Left lung (tissue), 10 donors: ENCODE data around the gene KPRP. TPM values are rescaled to one million over a fixed set of nuclear protein-coding genes. Genes with fewer than 3 reads are reported as not detected.

Source experiments
- ATAC-seq: fragments of 200-7000 bp; cut with Tn5 transposase; one replicate; pipeline ENCODE4 v1.9.1; 2020; ENCODE audit warnings: moderate library complexity
- DNase-seq, 4 donors: peaks; one replicate each; pipeline ENCODE4 v3.0.0-alpha.2; 2013 to 2020
- H3K27ac ChIP-seq, 2 donors: fragments of 200-600 bp; sonication (generic) in 1 of 2; one replicate each; pipeline versions ENCODE4 v1.5.0 to v1.8.0; 2020 to 2021
- H3K27me3 ChIP-seq, 2 donors: fragments of 200-600 bp; sonication (generic) in 1 of 2; one replicate each; pipeline versions ENCODE4 v1.5.0 to v1.8.0; 2020 to 2021
- H3K36me3 ChIP-seq, 2 donors: fragments of 200-600 bp; sonication (generic) in 1 of 2; one replicate each; pipeline versions ENCODE4 v1.5.0 to v1.8.0; 2020 to 2021
- H3K4me1 ChIP-seq, 2 donors: fragments of 200-600 bp; one replicate each; pipeline ENCODE4 v1.8.0; 2021
- H3K4me3 ChIP-seq, 2 donors: fragments of 200-600 bp; sonication (generic) in 1 of 2; one replicate each; pipeline versions ENCODE4 v1.5.0 to v1.8.0; 2020 to 2021; ENCODE audit warnings: mild to moderate bottlenecking in 1 of 2
- H3K9me3 ChIP-seq, 2 donors: fragments of 200-600 bp; sonication (generic) in 1 of 2; one replicate each; pipeline versions ENCODE4 v1.5.0 to v1.8.0; 2020 to 2021
- CTCF ChIP-seq, 2 donors: fragments of 200-600 bp; sonication (generic) in 1 of 2; IDR thresholded peaks; one replicate each; pipeline versions ENCODE4 v1.5.0 to v1.8.0; 2021; ENCODE audit warnings: antibody characterized with exemption in 2 of 2
- intact Hi-C, 2 donors: fragments of 100-400 bp; cut with DNase I; formaldehyde crosslinking; loops; one replicate each; pipeline versions ENCODE4 v1.11.2 to v1.14.2; 2022
- polyA plus RNA-seq, 6 donors: library from polyadenylated mRNA; unstranded; fragments of 120-200 nt; gene quantifications; one replicate each; pipeline ENCODE4 v1.2.1, GENCODE V29; 2013; ENCODE audit not compliant: insufficient read length in 6 of 6
- total RNA-seq, 2 donors: library from RNA; stranded (reverse); fragmentation: NEBNext Ultra II Directional; extraction: Animal tissue kit (Norgen Biotek cat#: 25700); gene quantifications; one replicate each; pipeline ENCODE4 v1.2.1, GENCODE V29; 2021
- donor health status: DM: no; HTN: yes; CAD: no.
- donor health status: DM: no; HTN: no; CAD: no.

KPRP gene
- total and polyA plus RNA-seq, 8 donors = not detected

- intact Hi-C loops = no loop called here
These were observed 53.2 kb downstream of the KPRP start for GRCh38 chr1:152811050-152811449.

More at GRCh38 chr1:152811050-152811449, 53.2 kb downstream of the KPRP start:
- no peak overlapping the region for H3K27ac ChIP-seq
- TF ChIP-seq CTCF (IDR thresholded peaks at IDR 0.05) = no peak
- no peaks in the 10 kb centered on the region for H3K4me1 ChIP-seq
- H3K36me3 ChIP-seq = no peaks in the 10 kb centered on the region
- no peaks in the 10 kb centered on the region for H3K27me3 ChIP-seq
- no peaks in the 10 kb centered on the region for H3K9me3 ChIP-seq
- no peak overlapping the region for H3K4me3 ChIP-seq
- DNase-seq = no peak
- no peak for ATAC-seq

Other genes with a start within 250 kb of the KPRP start
- gene LCE5A, start 247.2 kb upstream of the KPRP start, total RNA-seq = not detected
- not detected for gene LCE5A, start 247.2 kb upstream of the KPRP start, polyA plus RNA-seq
- not detected for gene CRCT1, start 243.5 kb upstream of the KPRP start, total RNA-seq
- not detected for gene CRCT1, start 243.5 kb upstream of the KPRP start, polyA plus RNA-seq
- gene LCE3E, start 191.2 kb upstream of the KPRP start, total RNA-seq = not detected
- gene LCE3E, start 191.2 kb upstream of the KPRP start, polyA plus RNA-seq = not detected
- gene LCE3D, start 177.5 kb upstream of the KPRP start, total RNA-seq = not detected
- gene LCE3D, start 177.5 kb upstream of the KPRP start, polyA plus RNA-seq = not detected
- not detected for gene LCE3C, start 157.8 kb upstream of the KPRP start, total RNA-seq
- not detected for gene LCE3C, start 157.8 kb upstream of the KPRP start, polyA plus RNA-seq
- not detected for gene LCE3B, start 144.2 kb upstream of the KPRP start, total RNA-seq
- gene LCE3B, start 144.2 kb upstream of the KPRP start, polyA plus RNA-seq = not detected
- not detected for gene LCE3A, start 134.9 kb upstream of the KPRP start, total RNA-seq
- gene LCE3A, start 134.9 kb upstream of the KPRP start, polyA plus RNA-seq = not detected
- gene LCE2D, start 94.6 kb upstream of the KPRP start, total RNA-seq = not detected
- not detected for gene LCE2D, start 94.6 kb upstream of the KPRP start, polyA plus RNA-seq
- not detected for gene LCE2C, start 82.7 kb upstream of the KPRP start, total RNA-seq
- not detected for gene LCE2C, start 82.7 kb upstream of the KPRP start, polyA plus RNA-seq
- gene LCE2B, start 71.9 kb upstream of the KPRP start, total RNA-seq = not detected
- gene LCE2B, start 71.9 kb upstream of the KPRP start, polyA plus RNA-seq = not detected
- gene LCE2A, start 59.7 kb upstream of the KPRP start, total RNA-seq = not detected
- not detected for gene LCE2A, start 59.7 kb upstream of the KPRP start, polyA plus RNA-seq
- not detected for gene LCE4A, start 49.9 kb upstream of the KPRP start, total RNA-seq
- not detected for gene LCE4A, start 49.9 kb upstream of the KPRP start, polyA plus RNA-seq
- not detected for gene LCE1F, start 17.1 kb downstream of the KPRP start, total RNA-seq
- not detected for gene LCE1F, start 17.1 kb downstream of the KPRP start, polyA plus RNA-seq
- not detected for gene LCE1E, start 28.2 kb downstream of the KPRP start, total RNA-seq
- gene LCE1E, start 28.2 kb downstream of the KPRP start, polyA plus RNA-seq = not detected
- gene LCE1D, start 38.7 kb downstream of the KPRP start, total RNA-seq = not detected
- gene LCE1D, start 38.7 kb downstream of the KPRP start, polyA plus RNA-seq = not detected
- not detected for gene LCE1C, start 48.6 kb downstream of the KPRP start, total RNA-seq
- not detected for gene LCE1C, start 48.6 kb downstream of the KPRP start, polyA plus RNA-seq
- not detected for gene LCE1B, start 53.9 kb downstream of the KPRP start, total RNA-seq
- gene LCE1B, start 53.9 kb downstream of the KPRP start, polyA plus RNA-seq = not detected
- gene LCE1A, start 69.4 kb downstream of the KPRP start, total RNA-seq = not detected
- not detected for gene LCE1A, start 69.4 kb downstream of the KPRP start, polyA plus RNA-seq
- not detected for gene LCE6A, start 84.8 kb downstream of the KPRP start, total RNA-seq
- not detected for gene LCE6A, start 84.8 kb downstream of the KPRP start, polyA plus RNA-seq
- not detected for gene LCE7A, start 102.0 kb downstream of the KPRP start, total RNA-seq
- gene LCE7A, start 102.0 kb downstream of the KPRP start, polyA plus RNA-seq = not detected
- gene SMCP, start 120.3 kb downstream of the KPRP start, total RNA-seq = not detected
- not detected for gene SMCP, start 120.3 kb downstream of the KPRP start, polyA plus RNA-seq
- gene IVL, start 150.5 kb downstream of the KPRP start, total RNA-seq = under 1 TPM in 1 of 2 donors, not detected in 1; 0.12 TPM
- gene IVL, start 150.5 kb downstream of the KPRP start, polyA plus RNA-seq = not detected
- not detected for gene SPRR5, start 189.2 kb downstream of the KPRP start, total RNA-seq
- gene SPRR5, start 189.2 kb downstream of the KPRP start, polyA plus RNA-seq = not detected
- gene SPRR4, start 212.6 kb downstream of the KPRP start, total RNA-seq = not detected
- not detected for gene SPRR4, start 212.6 kb downstream of the KPRP start, polyA plus RNA-seq
- gene SPRR1A, start 226.1 kb downstream of the KPRP start, total RNA-seq = not detected
- gene SPRR1A, start 226.1 kb downstream of the KPRP start, polyA plus RNA-seq = not detected
- gene SPRR3, start 243.7 kb downstream of the KPRP start, total RNA-seq = not detected
- gene SPRR3, start 243.7 kb downstream of the KPRP start, polyA plus RNA-seq = under 1 TPM in 4 of 6 donors, not detected in 2; 0.24 to 0.55 (median 0.29) TPM